ENCODE data around the gene TMBIM4. TPM values are rescaled to one million over a fixed set of nuclear protein-coding genes. Genes with fewer than 3 reads are reported as not detected.

TMBIM4 gene
- total and polyA plus RNA-seq, 2 of the 4 experiments (the other 2 are of a cell fraction): 38.7 to 59.3 TPM

GRCh38 chr12:66113471-66113870, 56.3 kb downstream of the TMBIM4 start:
- H3K36me3 ChIP-seq (ENCODE audit: control insufficient read depth, insufficient read depth, low read length): no peaks in the 10 kb centered on the region
- no peaks in the 10 kb centered on the region for H3K9me3 ChIP-seq (ENCODE audit: control insufficient read depth, insufficient read depth, low read length)
- H3K4me2 ChIP-seq (ENCODE audit: low read depth, low read length): no peak overlapping the region
- DNase-seq (no peak), ATAC-seq (ENCODE audit: low read depth) (no peak)
- H3K4me3 ChIP-seq (ENCODE audit: insufficient read depth, low read depth, low read length): no peak overlapping the region
- H3K27me3 ChIP-seq (ENCODE audit: control insufficient read depth, insufficient read depth, low read length): no peaks in the 10 kb centered on the region
- no peak overlapping the region for H4K91ac ChIP-seq (ENCODE audit: insufficient read depth, low read depth, low read length)
- no peak overlapping the region for H2AK5ac ChIP-seq (ENCODE audit: low read depth, low read length)
- dilution Hi-C loops (cut with HindIII; ENCODE audit: low sequenced_read_pairs, unreplicated experiment): no loop called here
- no peak overlapping the region for H2BK15ac ChIP-seq (ENCODE audit: low read depth, low read length)
- H3K9me1 ChIP-seq (ENCODE audit: insufficient read depth, low read length): peaks cover 4% of the 10 kb centered on the region; the same call in 1 of the 2 replicates
- H3K23ac ChIP-seq (ENCODE audit: low read depth, low read length): no peak overlapping the region
- no peak overlapping the region for H2AFZ ChIP-seq (replicated peaks; ENCODE audit: low read length, poor library complexity)
- BruUV-seq (replicated peaks): no TSS peak
- WGBS, 2 experiments (ENCODE audit: extremely low coverage in 2 of 2, insufficient read length in 1 of 2): 100% methylated on average over 1 of the region's 1 CpG; no CpG with 5 or more reads in 1 of the 2 experiments
- H4K20me1 ChIP-seq (ENCODE audit: insufficient read depth, low read length): no peaks in the 10 kb centered on the region
- in situ Hi-C loops (cut with MboI; ENCODE audit: low sequenced_read_pairs): no loop called here
- no peak overlapping the region for H3K14ac ChIP-seq (replicated peaks; ENCODE audit: low read depth, low read length)
- H3K27ac ChIP-seq (ENCODE audit: insufficient read depth, low read length): no peak overlapping the region
- no peak overlapping the region for H4K8ac ChIP-seq (ENCODE audit: low read depth in 2 of 2, low read length in 2 of 2)
- H3K4me1 ChIP-seq (ENCODE audit: control insufficient read depth, insufficient read depth, low read length): no peaks in the 10 kb centered on the region
- no peak overlapping the region for H2BK120ac ChIP-seq (ENCODE audit: low read depth, low read length)
- H3K9ac ChIP-seq (ENCODE audit: low read depth, low read length): no peak overlapping the region
- no peak overlapping the region for H2BK20ac ChIP-seq (ENCODE audit: low read depth, low read length)
- no peaks in the 10 kb centered on the region for H3K79me1 ChIP-seq (ENCODE audit: low read depth in 1 of 2, low read length in 2 of 2)
- H3K56ac ChIP-seq (ENCODE audit: extremely low read depth, insufficient read depth, low read length): no peak overlapping the region
- intact Hi-C loops (cut with micrococcal nuclease): no loop called here
- CTCF ChIA-PET: interaction anchor here (0.7 kb wide), 1 partner anchor 801 kb away, joined by 3 read pairs; no protein-coding TSS in a partner anchor
- H3K4ac ChIP-seq (ENCODE audit: low read depth, low read length): no peak overlapping the region
- H2AK9ac ChIP-seq (replicated peaks; ENCODE audit: low read depth, low read length, poor library complexity): no peak overlapping the region
- H2BK5ac ChIP-seq (ENCODE audit: low read depth, low read length, poor library complexity, severe bottlenecking): no peak overlapping the region
- TF ChIP-seq FOS (IDR thresholded peaks at IDR 0.05; ENCODE audit: low read depth, low read length): no peak
- no peak for TF ChIP-seq POLR2A (IDR thresholded peaks at IDR 0.05; ENCODE audit: low read depth, low read length)
- no peak for TF ChIP-seq CTCF (conservative IDR thresholded peaks at IDR 0.05; ENCODE audit: low read depth, low read length)
- TF ChIP-seq RCOR1 (IDR thresholded peaks at IDR 0.05; ENCODE audit: insufficient replicate concordance, low read length): no peak
- TF ChIP-seq USF2 (IDR thresholded peaks at IDR 0.05; ENCODE audit: low read depth, low read length): no peak
- no peak for TF ChIP-seq MAFK (IDR thresholded peaks at IDR 0.05; ENCODE audit: low read depth, low read length)
- TF ChIP-seq CEBPB (IDR thresholded peaks at IDR 0.05; ENCODE audit: low read depth, low read length): no peak
- no peak for TF ChIP-seq NFE2L2 (IDR thresholded peaks at IDR 0.05; ENCODE audit: low read depth, low read length)
- TF ChIP-seq RFX5 (IDR thresholded peaks at IDR 0.05; ENCODE audit: low read depth, low read length): no peak
- no peak for TF ChIP-seq SMC3 (IDR thresholded peaks at IDR 0.05; ENCODE audit: low read depth, low read length)
- no peak for TF ChIP-seq BHLHE40 (IDR thresholded peaks at IDR 0.05; ENCODE audit: low read depth, low read length)
- no peak for TF ChIP-seq MAZ (IDR thresholded peaks at IDR 0.05; ENCODE audit: borderline replicate concordance, low read depth, low read length)
- no peak for TF ChIP-seq MXI1 (IDR thresholded peaks at IDR 0.05; ENCODE audit: borderline replicate concordance, low read depth, low read length)
- no peak for TF ChIP-seq ELK1 (IDR thresholded peaks at IDR 0.05; ENCODE audit: borderline replicate concordance, low read depth, low read length)
- TF ChIP-seq CHD1 (IDR thresholded peaks at IDR 0.05; ENCODE audit: low read depth, low read length): no peak
- no peak overlapping the region for H3K18ac ChIP-seq (ENCODE audit: low read depth, low read length)
- no peak overlapping the region for H4K5ac ChIP-seq (ENCODE audit: low read depth, low read length)
- POLR2A ChIA-PET (ENCODE audit: unreplicated experiment): no interaction called here

Measured in IMR-90 (cell line).